ENCODE data around the gene STARD3.

DNA sequence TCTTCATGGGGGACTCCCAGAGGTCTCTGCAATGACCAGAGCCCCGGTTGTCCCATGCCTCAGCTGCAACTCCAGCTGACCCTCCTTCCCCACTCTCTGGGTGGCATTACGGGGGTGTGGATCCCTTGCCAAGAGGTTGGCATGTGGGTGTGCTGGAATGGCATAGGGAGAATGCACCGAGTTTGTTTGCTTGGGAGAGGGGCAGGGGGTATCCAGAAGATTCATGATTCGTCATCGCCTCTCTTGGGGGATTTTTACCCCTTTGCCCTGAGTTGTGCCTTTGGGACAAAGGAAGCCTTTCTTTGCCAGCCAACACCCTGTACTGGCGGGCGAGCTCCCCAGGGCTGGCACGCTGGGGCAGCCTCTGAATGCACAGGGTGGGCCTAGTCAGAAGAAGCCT is 69.4 kb downstream of the STARD3 start:
- TF ChIP-seq, protein P1, sequence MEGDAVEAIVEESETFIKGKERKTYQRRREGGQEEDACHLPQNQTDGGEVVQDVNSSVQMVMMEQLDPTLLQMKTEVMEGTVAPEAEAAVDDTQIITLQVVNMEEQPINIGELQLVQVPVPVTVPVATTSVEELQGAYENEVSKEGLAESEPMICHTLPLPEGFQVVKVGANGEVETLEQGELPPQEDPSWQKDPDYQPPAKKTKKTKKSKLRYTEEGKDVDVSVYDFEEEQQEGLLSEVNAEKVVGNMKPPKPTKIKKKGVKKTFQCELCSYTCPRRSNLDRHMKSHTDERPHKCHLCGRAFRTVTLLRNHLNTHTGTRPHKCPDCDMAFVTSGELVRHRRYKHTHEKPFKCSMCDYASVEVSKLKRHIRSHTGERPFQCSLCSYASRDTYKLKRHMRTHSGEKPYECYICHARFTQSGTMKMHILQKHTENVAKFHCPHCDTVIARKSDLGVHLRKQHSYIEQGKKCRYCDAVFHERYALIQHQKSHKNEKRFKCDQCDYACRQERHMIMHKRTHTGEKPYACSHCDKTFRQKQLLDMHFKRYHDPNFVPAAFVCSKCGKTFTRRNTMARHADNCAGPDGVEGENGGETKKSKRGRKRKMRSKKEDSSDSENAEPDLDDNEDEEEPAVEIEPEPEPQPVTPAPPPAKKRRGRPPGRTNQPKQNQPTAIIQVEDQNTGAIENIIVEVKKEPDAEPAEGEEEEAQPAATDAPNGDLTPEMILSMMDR (conservative IDR thresholded peaks at IDR 0.05), result no peak
- TF ChIP-seq ZFX (IDR thresholded peaks at IDR 0.05), result no peak

Measured in C4-2B (cell line).